ENCODE measurements around the gene STXBP5. TPM values are rescaled to one million over a fixed set of nuclear protein-coding genes. Genes with fewer than 3 reads are reported as not detected.

STXBP5 gene
- total and polyA plus RNA-seq, 4 donors = 1.9 to 8.9 (median 4.8) TPM

GRCh38 chr6:147262946-147263345, 58.7 kb downstream of the STXBP5 start:
- Histone ChIP-seq H3K27me3 (ENCODE audit: control insufficient read depth in 4 of 4, insufficient read depth in 4 of 4, low read length in 3 of 4) (no peaks in the 10 kb centered on the region), H3K4me3 (ENCODE audit: low read depth in 1 of 3, low read length in 3 of 3) (no peak overlapping the region), H3K36me3 (ENCODE audit: control insufficient read depth in 4 of 4, insufficient read depth in 3 of 4, low read depth in 1 of 4, low read length in 3 of 4) (peaks cover 0 to 1% (median 0%) of the 10 kb centered on the region in 4 donors), H3K9me3 (ENCODE audit: control insufficient read depth in 4 of 4, low read length in 3 of 4) (no peaks in the 10 kb centered on the region), H3K27ac (ENCODE audit: low read depth in 1 of 2, low read length in 2 of 2) (no peak overlapping the region), H3K9ac (ENCODE audit: low read depth in 1 of 2, low read length in 2 of 2) (no peak overlapping the region), H3K4me1 (ENCODE audit: control insufficient read depth in 4 of 4, insufficient read depth in 4 of 4, low read length in 3 of 4) (no peaks in the 10 kb centered on the region)
- TF ChIP-seq RXRA (IDR thresholded peaks at IDR 0.05) (no peak), JUND (IDR thresholded peaks at IDR 0.05) (no peak), REST (IDR thresholded peaks at IDR 0.05) (no peak), EGR1 (IDR thresholded peaks at IDR 0.05; ENCODE audit: low read depth in 2 of 2) (no peak), HNF4A (conservative IDR thresholded peaks at IDR 0.05) (no peak), RAD21 (IDR thresholded peaks at IDR 0.05) (no peak), GABPA (IDR thresholded peaks at IDR 0.05 in 1 of 2, conservative IDR thresholded peaks at IDR 0.05 in 1 of 2) (no peak), YY1 (IDR thresholded peaks at IDR 0.05) (no peak), FOXA2 (IDR thresholded peaks at IDR 0.05) (no peak), TAF1 (conservative IDR thresholded peaks at IDR 0.05) (no peak), CTCF (IDR thresholded peaks at IDR 0.05; ENCODE audit: low read depth, low read length, missing input control) (no peak), FOXA1 (IDR thresholded peaks at IDR 0.05) (no peak), SP1 (IDR thresholded peaks at IDR 0.05) (no peak), NR2F2 (IDR thresholded peaks at IDR 0.05) (no peak), ATF3 (IDR thresholded peaks at IDR 0.05) (no peak), HNF4G (IDR thresholded peaks at IDR 0.05) (no peak)
- TF ChIP-seq, protein P1, sequence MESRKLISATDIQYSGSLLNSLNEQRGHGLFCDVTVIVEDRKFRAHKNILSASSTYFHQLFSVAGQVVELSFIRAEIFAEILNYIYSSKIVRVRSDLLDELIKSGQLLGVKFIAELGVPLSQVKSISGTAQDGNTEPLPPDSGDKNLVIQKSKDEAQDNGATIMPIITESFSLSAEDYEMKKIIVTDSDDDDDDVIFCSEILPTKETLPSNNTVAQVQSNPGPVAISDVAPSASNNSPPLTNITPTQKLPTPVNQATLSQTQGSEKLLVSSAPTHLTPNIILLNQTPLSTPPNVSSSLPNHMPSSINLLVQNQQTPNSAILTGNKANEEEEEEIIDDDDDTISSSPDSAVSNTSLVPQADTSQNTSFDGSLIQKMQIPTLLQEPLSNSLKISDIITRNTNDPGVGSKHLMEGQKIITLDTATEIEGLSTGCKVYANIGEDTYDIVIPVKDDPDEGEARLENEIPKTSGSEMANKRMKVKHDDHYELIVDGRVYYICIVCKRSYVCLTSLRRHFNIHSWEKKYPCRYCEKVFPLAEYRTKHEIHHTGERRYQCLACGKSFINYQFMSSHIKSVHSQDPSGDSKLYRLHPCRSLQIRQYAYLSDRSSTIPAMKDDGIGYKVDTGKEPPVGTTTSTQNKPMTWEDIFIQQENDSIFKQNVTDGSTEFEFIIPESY (IDR thresholded peaks at IDR 0.05) = no peak
- TF ChIP-seq, protein P2, sequence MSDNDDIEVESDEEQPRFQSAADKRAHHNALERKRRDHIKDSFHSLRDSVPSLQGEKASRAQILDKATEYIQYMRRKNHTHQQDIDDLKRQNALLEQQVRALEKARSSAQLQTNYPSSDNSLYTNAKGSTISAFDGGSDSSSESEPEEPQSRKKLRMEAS (IDR thresholded peaks at IDR 0.05) = no peak
- 58% methylated on average over 1 of the region's 1 CpG for whole genome bisulfite sequencing
- DNase-seq (ENCODE audit: low spot score) = no peak

All from liver (tissue), 9 donors.